Natural killer cell (primary cell): ENCODE results near the gene B4GALT2. TPM values are rescaled to one million over a fixed set of nuclear protein-coding genes. Genes with fewer than 3 reads are reported as not detected.

Experiments used
- ATAC-seq, 3 donors: fragments of 150-1000 bp in 2 of 3; fragments of 200-7000 bp in 1 of 3; cut with Tn5 transposase; 1 replicate in 1 of 3; 2 replicates in 2 of 3; pipeline ENCODE4 v1.10.0; 2021; ENCODE audit warnings: mild to moderate bottlenecking in 2 of 3, moderate library complexity in 2 of 3
- DNase-seq, 2 donors: peaks; one replicate each; pipeline versions ENCODE4 v3.0.0 to v3.0.0-alpha.2; 2013 to 2021; ENCODE audit warnings: mixed read lengths in 1 of 2
- H3K27ac ChIP-seq: one replicate; pipeline ENCODE4 v1.5.1; 2013; ENCODE audit warnings: mild to moderate bottlenecking, low read length
- H3K27me3 ChIP-seq: one replicate; pipeline ENCODE4 v1.6.1; 2013; ENCODE audit warnings: low read length; ENCODE audit not compliant: control insufficient read depth, insufficient read depth
- H3K36me3 ChIP-seq: one replicate; pipeline ENCODE4 v1.6.1; 2013; ENCODE audit warnings: low read length; ENCODE audit not compliant: control insufficient read depth, insufficient read depth
- H3K4me1 ChIP-seq: one replicate; pipeline ENCODE4 v1.6.1; 2013; ENCODE audit warnings: low read length; ENCODE audit not compliant: control insufficient read depth, insufficient read depth
- H3K4me3 ChIP-seq: one replicate; pipeline ENCODE4 v1.5.1; 2013; ENCODE audit warnings: low read length
- H3K9me3 ChIP-seq: one replicate; pipeline ENCODE4 v1.6.1; 2013; ENCODE audit warnings: low read length; ENCODE audit not compliant: control insufficient read depth, insufficient read depth
- H3K27ac Mint-ChIP-seq, 2 donors: one replicate each; pipeline ENCODE4 v1.8.0; 2022; ENCODE audit warnings: mild to moderate bottlenecking in 2 of 2, mixed read lengths in 2 of 2, moderate library complexity in 1 of 2
- H3K27me3 Mint-ChIP-seq, 2 donors: one replicate each; pipeline ENCODE4 v1.8.0; 2022; ENCODE audit warnings: low read depth in 2 of 2, mixed read lengths in 2 of 2
- H3K36me3 Mint-ChIP-seq: one replicate; pipeline ENCODE4 v1.8.0; 2022; ENCODE audit warnings: mixed read lengths
- H3K4me1 Mint-ChIP-seq, 2 donors: one replicate each; pipeline ENCODE4 v1.8.0; 2022; ENCODE audit warnings: mixed read lengths in 2 of 2
- H3K4me3 Mint-ChIP-seq: one replicate; pipeline ENCODE4 v1.8.0; 2022; ENCODE audit warnings: mild to moderate bottlenecking, moderate library complexity, mixed read lengths
- H3K9me3 Mint-ChIP-seq, 2 donors: one replicate each; pipeline ENCODE4 v1.8.0; 2022; ENCODE audit warnings: mixed read lengths in 2 of 2
- CTCF ChIP-seq: fragments of 200-600 bp; IDR thresholded peaks from one replicate; pipeline ENCODE4 v1.8.0; 2022; ENCODE audit warnings: antibody characterized with exemption
- WGBS: methylation state at CpG from one replicate; pipeline ENCODE4 v1.1.7; 2013; ENCODE audit warnings: missing lambda C conversion rate; ENCODE audit not compliant: insufficient coverage; 5-methylcytosine and 5-hydroxymethylcytosine counted together
- intact Hi-C: fragments of 100-400 bp; cut with micrococcal nuclease; formaldehyde crosslinking; loops from one replicate; pipeline ENCODE4 v1.14.2; 2022
- total RNA-seq, 4 donors: library from RNA; stranded (reverse); fragments of 120-200 nt in 1 of 4; gene quantifications; one replicate each; pipeline versions ENCODE4 v1.2.3 to v1.2.4, GENCODE V29; 2013 to 2022

The B4GALT2 gene
- total RNA-seq, 3 donors from 2014 or later (not counting 1 experiment from before 2014, with no cell fraction given): 1.5 to 5.5 (median 2.2) TPM

- H3K27ac Mint-ChIP-seq: no peak overlapping the region
- 92% methylated on average over 7 of the region's 12 CpGs for WGBS
- no peak for DNase-seq
Measured at GRCh38 chr1:44008259-44008658, 29.2 kb downstream of the B4GALT2 start.

GRCh38 chr1:44010935-44011471 lies 32.0 kb downstream of the B4GALT2 start:
- WGBS: 84% methylated on average over 10 of the region's 11 CpGs

More at GRCh38 chr1:44008259-44008658, 29.2 kb downstream of the B4GALT2 start:
- Histone ChIP-seq H3K27me3 (no peaks in the 10 kb centered on the region), H3K4me3 (no peak overlapping the region), H3K4me1 (no peaks in the 10 kb centered on the region), H3K9me3 (no peaks in the 10 kb centered on the region), H3K36me3 (no peaks in the 10 kb centered on the region), H3K27ac (no peak overlapping the region)
- Mint-ChIP-seq H3K27me3 (no peaks in the 10 kb centered on the region), H3K9me3 (no peaks in the 10 kb centered on the region), H3K4me3 (no peak overlapping the region), H3K36me3 (no peaks in the 10 kb centered on the region), H3K4me1 (no peaks in the 10 kb centered on the region)
- no peak for ATAC-seq
- TF ChIP-seq CTCF: no peak
- intact Hi-C loops: loop anchor here (10.0 kb wide), 1 partner anchor 587 kb away; no protein-coding TSS in a partner anchor

GRCh38 chr1:44012404-44012803 lies 33.4 kb downstream of the B4GALT2 start:
- DNase-seq (no peak), ATAC-seq (no peak)
- Mint-ChIP-seq H3K27me3 (peaks cover 0 to 7% of the 10 kb centered on the region in 2 donors), H3K9me3 (no peaks in the 10 kb centered on the region), H3K27ac (no peak overlapping the region), H3K36me3 (no peaks in the 10 kb centered on the region), H3K4me1 (no peaks in the 10 kb centered on the region), H3K4me3 (no peak overlapping the region)
- Histone ChIP-seq H3K27ac (no peak overlapping the region), H3K27me3 (no peaks in the 10 kb centered on the region), H3K4me3 (no peak overlapping the region), H3K9me3 (no peaks in the 10 kb centered on the region), H3K36me3 (no peaks in the 10 kb centered on the region), H3K4me1 (no peaks in the 10 kb centered on the region)
- TF ChIP-seq CTCF: no peak
- 61% methylated on average over 2 of the region's 2 CpGs for WGBS
- intact Hi-C loops: no loop called here

More at GRCh38 chr1:44010935-44011471, 32.0 kb downstream of the B4GALT2 start:
- no peak for ATAC-seq
- TF ChIP-seq CTCF: no peak
- Histone ChIP-seq H3K27me3 (no peaks in the 10 kb centered on the region), H3K36me3 (no peaks in the 10 kb centered on the region), H3K27ac (no peak overlapping the region), H3K4me3 (no peak overlapping the region), H3K9me3 (no peaks in the 10 kb centered on the region), H3K4me1 (no peaks in the 10 kb centered on the region)
- intact Hi-C loops: no loop called here
- peaks cover 0 to 7% of the 10 kb centered on the region in 2 donors for H3K27me3 Mint-ChIP-seq
- no peaks in the 10 kb centered on the region for H3K4me1 Mint-ChIP-seq
- no peak overlapping the region for H3K27ac Mint-ChIP-seq
- no peak overlapping the region for H3K4me3 Mint-ChIP-seq
- no peaks in the 10 kb centered on the region for H3K36me3 Mint-ChIP-seq
- no peaks in the 10 kb centered on the region for H3K9me3 Mint-ChIP-seq
- DNase-seq: no peak
